Dendritic cell treated with granulocyte-macrophage colony-stimulating factor and Interleukin-4, amounts not matched to agents 40 ng/mL and 50 ng/mL, for 4 days (primary cell): Measurements from ENCODE around the gene UROC1.
A peak's percentile ranks its signal among the peaks of the same experiment; 100 is the strongest.

Experiments used
- H3K27ac Mint-ChIP-seq: one replicate; pipeline ENCODE4 v1.8.0; 2022; ENCODE audit warnings: mild to moderate bottlenecking, mixed read lengths
- H3K27me3 Mint-ChIP-seq: one replicate; pipeline ENCODE4 v1.8.0; 2022; ENCODE audit warnings: mild to moderate bottlenecking, mixed read lengths
- H3K36me3 Mint-ChIP-seq: one replicate; pipeline ENCODE4 v1.8.0; 2022; ENCODE audit warnings: low read depth, mixed read lengths
- H3K4me1 Mint-ChIP-seq: one replicate; pipeline ENCODE4 v1.8.0; 2022; ENCODE audit warnings: low read depth, mixed read lengths
- H3K4me3 Mint-ChIP-seq: one replicate; pipeline ENCODE4 v1.8.0; 2022; ENCODE audit warnings: mild to moderate bottlenecking, moderate library complexity, mixed read lengths
- H3K9me3 Mint-ChIP-seq: one replicate; pipeline ENCODE4 v1.8.0; 2022; ENCODE audit warnings: mixed read lengths
- intact Hi-C: fragments of 100-400 bp; cut with micrococcal nuclease; formaldehyde crosslinking; loops from one replicate; pipeline ENCODE4 v1.15.0; 2022

Gene UROC1

DNA sequence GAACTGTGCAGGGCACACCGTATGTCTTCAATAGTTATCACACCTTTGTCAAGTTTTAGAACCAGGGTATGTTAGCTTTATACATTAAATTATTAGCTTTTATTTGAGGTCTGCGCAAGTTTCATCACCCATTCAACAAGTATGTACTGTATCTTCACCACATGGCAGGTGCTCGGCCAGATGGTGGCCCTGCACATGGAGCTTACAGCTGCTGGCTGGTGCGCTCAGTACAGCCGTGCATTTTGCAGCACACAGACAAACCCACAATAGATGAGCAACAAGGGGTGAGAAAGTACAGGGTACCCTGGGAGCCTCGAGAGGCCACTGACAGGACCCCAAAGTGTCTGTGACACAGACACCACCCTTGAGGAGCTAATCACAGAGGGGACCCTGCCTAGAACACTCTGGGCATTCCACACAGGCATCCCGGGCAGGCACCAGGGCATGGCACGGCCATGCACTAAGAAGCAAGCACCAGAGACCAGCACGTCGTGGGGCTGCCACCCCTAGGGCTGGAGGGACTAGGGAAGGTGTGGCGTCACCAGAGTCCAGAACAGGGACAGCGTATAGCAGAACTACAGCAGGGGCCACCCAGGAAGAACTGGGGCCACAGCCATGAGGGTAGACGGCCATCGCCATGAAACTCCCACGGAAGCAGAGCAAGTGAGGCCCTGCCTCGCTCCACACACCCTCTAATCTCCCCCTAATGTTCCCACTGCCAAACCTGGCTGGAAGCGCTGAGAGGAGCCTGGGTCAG lies 69.3 kb downstream of the UROC1 start:
- H3K27me3 Mint-ChIP-seq, result no peaks in the 10 kb centered on the region
- no peaks in the 10 kb centered on the region for H3K9me3 Mint-ChIP-seq
- peaks cover under 1% of the 10 kb centered on the region for H3K4me1 Mint-ChIP-seq
- H3K36me3 Mint-ChIP-seq, result peaks cover 78% of the 10 kb centered on the region
- intact Hi-C loops, result no loop called here
- no peak overlapping the region for H3K27ac Mint-ChIP-seq
- no peak overlapping the region for H3K4me3 Mint-ChIP-seq

DNA sequence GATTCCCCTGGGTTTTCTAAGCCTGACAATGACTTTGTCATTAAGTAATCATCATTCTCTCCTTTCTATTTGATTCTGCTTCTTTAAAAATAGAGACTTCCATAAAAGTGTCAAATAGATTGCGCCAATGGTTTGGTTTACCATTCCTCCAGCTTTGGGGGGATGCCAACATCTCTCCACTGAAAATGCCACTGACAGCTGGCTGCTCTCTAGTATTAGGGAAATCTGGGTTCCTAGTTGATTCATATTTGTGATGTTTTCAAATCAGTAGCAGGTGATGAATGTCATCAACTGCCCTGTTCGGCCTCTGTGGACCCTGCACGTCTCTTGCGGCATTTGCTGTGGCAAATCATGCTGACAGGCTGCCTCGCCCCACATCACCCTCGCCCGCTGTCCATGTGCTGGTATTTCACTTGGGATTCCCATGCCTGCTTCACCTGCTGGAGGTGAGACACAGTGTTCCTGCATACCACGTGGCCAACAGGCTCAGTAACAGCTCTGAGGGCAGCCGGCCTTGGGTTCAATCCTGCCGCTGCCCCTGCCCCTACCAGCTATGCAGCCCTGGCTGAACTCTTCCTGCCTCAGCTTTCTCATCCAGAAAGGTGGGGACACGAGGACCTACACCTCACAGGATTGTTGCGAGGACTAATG lies 70.0 kb downstream of the UROC1 start:
- no peaks in the 10 kb centered on the region for H3K9me3 Mint-ChIP-seq
- H3K27ac Mint-ChIP-seq, result no peak overlapping the region
- H3K4me1 Mint-ChIP-seq, result peaks cover 8% of the 10 kb centered on the region
- H3K27me3 Mint-ChIP-seq, result no peaks in the 10 kb centered on the region
- H3K36me3 Mint-ChIP-seq, result peaks cover 81% of the 10 kb centered on the region
- H3K4me3 Mint-ChIP-seq, result no peak overlapping the region
- intact Hi-C loops, result no loop called here

- Mint-ChIP-seq H3K36me3 (peaks cover 81% of the 10 kb centered on the region), H3K4me3 (no peak overlapping the region), H3K27ac (no peak overlapping the region), H3K27me3 (no peaks in the 10 kb centered on the region), H3K4me1 (peaks cover 8% of the 10 kb centered on the region), H3K9me3 (no peaks in the 10 kb centered on the region)
- intact Hi-C loops, result no loop called here
Observed at GRCh38 chr3:126446791-126447190, 70.8 kb downstream of the UROC1 start.

- Mint-ChIP-seq H3K36me3 (peaks cover 81% of the 10 kb centered on the region), H3K9me3 (no peaks in the 10 kb centered on the region), H3K27me3 (no peaks in the 10 kb centered on the region), H3K27ac (no peak overlapping the region), H3K4me3 (no peak overlapping the region), H3K4me1 (peaks cover 8% of the 10 kb centered on the region)
- intact Hi-C loops, result no loop called here
Observed at GRCh38 chr3:126446301-126446700, 71.3 kb downstream of the UROC1 start.

DNA sequence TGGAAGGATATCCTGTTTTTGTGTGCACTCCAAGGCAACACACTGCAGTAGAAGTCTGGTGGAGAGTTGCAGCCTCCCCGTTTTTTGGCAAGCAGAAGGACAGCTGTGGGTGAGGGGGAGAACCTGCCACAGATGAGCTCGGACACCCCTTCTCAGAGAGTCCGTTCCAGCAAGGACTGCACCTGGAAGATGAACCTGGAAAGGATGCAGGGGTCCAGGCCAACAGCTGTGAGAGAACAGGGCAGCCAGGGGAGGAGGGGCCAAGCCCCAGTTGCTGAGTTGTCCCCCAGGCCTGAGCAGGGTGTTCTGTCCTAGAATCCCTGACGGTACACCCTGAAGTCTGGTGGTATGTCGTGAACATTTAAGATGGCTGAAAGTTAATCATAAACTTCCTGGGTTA lies 72.1 kb downstream of the UROC1 start:
- no peak overlapping the region for H3K27ac Mint-ChIP-seq
- intact Hi-C loops, result no loop called here
- H3K36me3 Mint-ChIP-seq, result peaks cover 81% of the 10 kb centered on the region
- no peak overlapping the region for H3K4me3 Mint-ChIP-seq
- peaks cover 8% of the 10 kb centered on the region for H3K4me1 Mint-ChIP-seq
- no peaks in the 10 kb centered on the region for H3K27me3 Mint-ChIP-seq
- no peaks in the 10 kb centered on the region for H3K9me3 Mint-ChIP-seq

DNA sequence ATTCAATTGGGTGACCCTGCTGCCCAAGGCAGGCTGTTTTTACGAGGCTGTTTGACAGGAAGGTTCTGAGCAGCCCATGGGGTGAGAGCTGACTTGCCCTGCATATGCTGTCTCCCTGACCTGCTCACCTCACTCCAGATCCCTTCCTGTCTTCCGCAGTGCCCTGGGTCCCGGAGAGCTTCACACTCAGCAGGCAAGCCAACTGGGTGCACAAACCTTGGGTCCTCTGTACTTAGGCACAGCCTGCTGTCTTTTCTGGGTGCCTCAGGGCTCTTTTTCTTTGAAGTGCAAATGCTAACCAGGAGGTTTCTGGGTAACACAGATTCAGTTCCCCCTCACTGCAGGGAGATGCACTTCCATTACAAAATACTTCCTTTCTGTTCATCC lies 74.7 kb downstream of the UROC1 start:
- Mint-ChIP-seq H3K4me3 (no peak overlapping the region), H3K27me3 (no peaks in the 10 kb centered on the region), H3K9me3 (no peaks in the 10 kb centered on the region), H3K4me1 (peaks cover 8% of the 10 kb centered on the region), H3K36me3 (peaks cover 81% of the 10 kb centered on the region), H3K27ac (peak overlapping the region; percentile 17)
- intact Hi-C loops, result no loop called here

DNA sequence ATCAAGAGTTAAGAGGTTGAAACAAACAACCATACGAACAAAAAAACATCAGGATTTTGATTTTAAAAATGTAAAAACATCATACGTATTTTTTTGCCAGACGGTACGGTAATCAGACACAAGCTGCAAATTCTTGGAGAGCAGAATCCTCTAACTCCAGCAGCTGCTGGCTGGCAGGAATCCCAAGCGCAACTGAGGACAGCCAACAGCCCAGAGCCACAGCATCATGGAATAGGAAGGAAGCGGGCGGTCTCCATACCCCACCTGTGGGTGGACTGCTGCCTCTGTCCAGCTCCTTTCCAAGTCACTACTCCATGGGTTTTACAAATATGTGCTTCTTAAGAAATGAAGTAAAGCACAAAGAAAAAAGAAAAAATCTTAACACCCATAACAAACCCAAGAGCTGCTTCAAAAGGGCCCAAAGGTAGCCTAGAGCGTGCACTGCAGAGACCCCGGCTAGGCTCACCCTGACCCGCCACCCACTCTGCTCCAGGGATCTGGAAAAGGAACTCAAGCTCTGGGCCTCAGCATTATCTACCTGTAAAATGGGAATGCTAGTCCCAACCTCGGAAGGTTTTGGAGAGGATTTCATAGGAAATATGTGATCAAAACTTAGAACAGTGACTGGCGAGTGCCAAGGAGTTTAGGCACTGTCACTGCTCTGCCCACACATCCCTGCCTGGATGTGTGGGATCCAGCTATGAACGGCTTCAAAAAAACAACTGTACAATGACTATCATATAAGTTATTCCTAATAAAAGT lies 75.3 kb downstream of the UROC1 start:
- Mint-ChIP-seq H3K36me3 (peaks cover 82% of the 10 kb centered on the region), H3K27ac (peak overlapping the region; percentile 17), H3K4me1 (peaks cover 8% of the 10 kb centered on the region), H3K4me3 (no peak overlapping the region), H3K9me3 (no peaks in the 10 kb centered on the region), H3K27me3 (no peaks in the 10 kb centered on the region)
- intact Hi-C loops, result no loop called here

DNA sequence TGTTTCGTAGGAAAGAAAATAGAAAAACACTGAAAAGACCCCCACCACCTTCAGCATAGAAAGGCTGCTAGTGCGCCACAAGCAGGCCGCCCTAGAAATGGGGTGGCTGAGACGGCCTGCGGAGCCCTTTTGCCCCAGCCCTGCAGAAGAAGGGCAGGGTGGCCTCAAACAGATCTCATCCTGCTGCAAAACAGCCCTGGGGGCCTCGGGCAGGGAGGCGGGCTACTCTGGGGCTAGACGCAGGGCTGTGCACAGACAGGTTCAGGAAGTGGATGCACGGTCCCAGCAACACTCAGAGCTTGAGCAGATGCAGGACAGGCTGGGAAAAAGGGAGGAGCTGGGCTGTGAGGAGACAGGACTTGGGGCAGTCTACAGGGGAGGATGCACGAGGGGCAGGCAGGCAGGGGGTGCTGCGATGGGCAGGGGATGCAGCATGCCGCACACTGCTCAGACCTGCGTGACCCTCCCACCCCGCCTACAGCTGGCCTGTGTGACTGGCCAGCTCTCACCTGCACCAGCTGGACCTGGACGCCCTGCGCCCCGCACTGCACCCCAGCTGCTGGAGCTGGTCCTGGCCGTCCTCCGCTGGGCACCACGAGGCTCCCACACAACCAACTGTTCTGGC lies 76.2 kb downstream of the UROC1 start:
- Mint-ChIP-seq H3K27me3 (no peaks in the 10 kb centered on the region), H3K27ac (no peak overlapping the region), H3K4me3 (no peak overlapping the region), H3K9me3 (no peaks in the 10 kb centered on the region), H3K36me3 (peaks cover 84% of the 10 kb centered on the region), H3K4me1 (peaks cover 8% of the 10 kb centered on the region)
- intact Hi-C loops, result no loop called here

- Mint-ChIP-seq H3K36me3 (peaks cover 84% of the 10 kb centered on the region), H3K9me3 (no peaks in the 10 kb centered on the region), H3K4me3 (no peak overlapping the region), H3K27me3 (no peaks in the 10 kb centered on the region), H3K4me1 (peaks cover 8% of the 10 kb centered on the region), H3K27ac (no peak overlapping the region)
- intact Hi-C loops, result no loop called here
Observed at GRCh38 chr3:126440709-126440995, 76.9 kb downstream of the UROC1 start.

GRCh38 chr3:126439968-126440708 lies 77.4 kb downstream of the UROC1 start:
- H3K36me3 Mint-ChIP-seq, result peaks cover 84% of the 10 kb centered on the region
- peaks cover 8% of the 10 kb centered on the region for H3K4me1 Mint-ChIP-seq
- H3K9me3 Mint-ChIP-seq, result no peaks in the 10 kb centered on the region
- intact Hi-C loops, result no loop called here
- H3K27me3 Mint-ChIP-seq, result no peaks in the 10 kb centered on the region
- no peak overlapping the region for H3K4me3 Mint-ChIP-seq
- H3K27ac Mint-ChIP-seq, result no peak overlapping the region

GRCh38 chr3:126439346-126439967 lies 78.1 kb downstream of the UROC1 start:
- Mint-ChIP-seq H3K27ac (no peak overlapping the region), H3K9me3 (no peaks in the 10 kb centered on the region), H3K4me1 (peaks cover 8% of the 10 kb centered on the region), H3K4me3 (no peak overlapping the region), H3K27me3 (no peaks in the 10 kb centered on the region), H3K36me3 (peaks cover 90% of the 10 kb centered on the region)
- intact Hi-C loops, result no loop called here

DNA sequence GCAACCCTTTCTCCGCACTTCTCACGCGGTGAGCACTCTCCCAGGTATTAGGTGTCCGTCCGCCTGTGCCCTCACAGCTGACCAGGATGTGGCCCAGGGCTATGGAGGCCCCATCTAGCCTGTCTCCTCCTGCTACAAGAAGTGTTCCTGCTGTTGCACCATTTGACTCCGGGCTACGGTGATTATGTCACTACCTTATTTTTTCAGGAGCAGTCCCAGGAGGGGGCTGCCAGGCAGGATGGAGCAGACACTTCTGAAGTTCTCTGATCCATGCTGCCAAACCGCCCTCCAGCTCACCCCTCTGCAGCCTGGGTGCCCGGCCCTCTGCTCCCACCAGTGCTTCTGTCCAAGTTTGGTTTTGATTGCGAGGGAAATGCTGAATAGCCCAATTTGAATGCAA lies 78.8 kb downstream of the UROC1 start:
- Mint-ChIP-seq H3K27me3 (no peaks in the 10 kb centered on the region), H3K4me1 (peaks cover 8% of the 10 kb centered on the region), H3K9me3 (no peaks in the 10 kb centered on the region), H3K4me3 (no peak overlapping the region), H3K27ac (no peak overlapping the region), H3K36me3 (peaks cover 97% of the 10 kb centered on the region)
- intact Hi-C loops, result no loop called here

GRCh38 chr3:126438186-126438585 lies 79.4 kb downstream of the UROC1 start:
- H3K36me3 Mint-ChIP-seq, result peaks cover 100% of the 10 kb centered on the region
- H3K9me3 Mint-ChIP-seq, result no peaks in the 10 kb centered on the region
- intact Hi-C loops, result no loop called here
- peaks cover 6% of the 10 kb centered on the region for H3K4me1 Mint-ChIP-seq
- no peaks in the 10 kb centered on the region for H3K27me3 Mint-ChIP-seq
- H3K27ac Mint-ChIP-seq, result no peak overlapping the region
- no peak overlapping the region for H3K4me3 Mint-ChIP-seq
